Testis (tissue), 3 donors: ENCODE results near the gene CRISPLD2. TPM values are rescaled to one million over a fixed set of nuclear protein-coding genes. Genes with fewer than 3 reads are reported as not detected.
"Not testable (repeated sequence)": the region's sequence is repeated elsewhere in the genome, so short reads cannot be mapped to it uniquely, and the experiment has no call there.

Source experiments
- DNase-seq: peaks from one replicate; pipeline ENCODE4 v3.0.0-alpha.2; 2019
- H3K27ac ChIP-seq, 2 donors: fragments of 200-600 bp; sonication (generic); one replicate each; pipeline ENCODE4 v1.5.1; 2019
- H3K27me3 ChIP-seq: fragments of 200-600 bp; sonication (generic); one replicate; pipeline ENCODE4 v1.5.1; 2019
- H3K36me3 ChIP-seq: fragments of 200-600 bp; sonication (generic); one replicate; pipeline ENCODE4 v1.5.1; 2017; ENCODE audit warnings: low read depth; ENCODE audit errors: missing control alignments
- H3K4me1 ChIP-seq: fragments of 200-600 bp; sonication (generic); one replicate; pipeline ENCODE4 v1.5.1; 2019
- H3K4me3 ChIP-seq, 2 donors: fragments of 200-600 bp; sonication (generic); one replicate each; pipeline ENCODE4 v1.5.1; 2017 to 2019
- H3K9me3 ChIP-seq: fragments of 200-600 bp; sonication (generic); one replicate; pipeline ENCODE4 v1.5.1; 2017
- CTCF ChIP-seq, 3 experiments: fragments of 450-650 bp in 2 of 3; fragments of 200-600 bp in 1 of 3; sonication (generic) in 1 of 3; IDR thresholded peaks; one replicate each; pipeline ENCODE4 v1.5.1; 2016 to 2019; ENCODE audit warnings: antibody characterized with exemption in 3 of 3, mild to moderate bottlenecking in 2 of 3, moderate library complexity in 1 of 3
- POLR2A ChIP-seq: fragments of 450-650 bp; IDR thresholded peaks from one replicate; pipeline ENCODE4 v1.6.1; 2017; ENCODE audit warnings: antibody characterized with exemption, mild to moderate bottlenecking, moderate library complexity
- WGBS, 2 donors: methylation state at CpG; one replicate each; pipeline ENCODE4 v1.1.5; 2018; 5-methylcytosine and 5-hydroxymethylcytosine counted together
- intact Hi-C: fragments of 100-400 bp; cut with DNase I; formaldehyde crosslinking; loops from one replicate; pipeline ENCODE4 v1.15.1; 2023; ENCODE audit warnings: low total_unique reads
- polyA plus RNA-seq: library from polyadenylated mRNA; stranded (reverse); fragments of 350-450 nt; fragmentation: Illumina TruSeq; extraction: RNeasy Lipid Tissue Mini Kit (QIAGEN cat#74804); gene quantifications from one replicate; pipeline ENCODE4 v1.2.3, GENCODE V29; 2014; ENCODE audit warnings: low read depth, low replicate concordance; ENCODE audit not compliant: insufficient read depth
- total RNA-seq, 2 donors: library from RNA; depleted of rRNA; stranded (reverse); fragments of >200 nt; gene quantifications; one replicate each; pipeline ENCODE4 v1.2.3, GENCODE V29; 2016

Gene CRISPLD2
- total and polyA plus RNA-seq, 3 donors from 2014 or later: 47.7 to 59.6 (median 48.8) TPM

- H3K27me3 ChIP-seq: no peaks in the 10 kb centered on the region
- intact Hi-C loops: no loop called here
- WGBS, 2 donors: 93 to 95% methylated on average over 6 of the region's 6 CpGs
- H3K9me3 ChIP-seq: no peaks in the 10 kb centered on the region
- H3K4me1 ChIP-seq: peaks cover 9% of the 10 kb centered on the region
- no peaks in the 10 kb centered on the region for H3K36me3 ChIP-seq
- DNase-seq: no peak
- no peak overlapping the region for H3K27ac ChIP-seq
- no peak for TF ChIP-seq CTCF (IDR thresholded peaks at IDR 0.05)
- no peak for TF ChIP-seq POLR2A
- H3K4me3 ChIP-seq: no peak overlapping the region
Observed at GRCh38 chr16:84849751-84850150, 30.0 kb downstream of the CRISPLD2 start.

- H3K4me1 ChIP-seq: peaks cover 5% of the 10 kb centered on the region
- no peaks in the 10 kb centered on the region for H3K36me3 ChIP-seq
- no peak overlapping the region for H3K4me3 ChIP-seq
- no peak for DNase-seq
- H3K9me3 ChIP-seq: no peaks in the 10 kb centered on the region
- TF ChIP-seq POLR2A (no peak), CTCF (IDR thresholded peaks at IDR 0.05) (no peak)
- H3K27me3 ChIP-seq: no peaks in the 10 kb centered on the region
- no peak overlapping the region for H3K27ac ChIP-seq
- WGBS, 2 donors: 89 to 93% methylated on average over 6 of the region's 6 CpGs
- intact Hi-C loops: no loop called here
Observed at GRCh38 chr16:84850714-84851113, 30.9 kb downstream of the CRISPLD2 start.

GRCh38 chr16:84851192-84852127, 31.7 kb downstream of the CRISPLD2 start:
- no peak overlapping the region for H3K27ac ChIP-seq
- H3K27me3 ChIP-seq: no peaks in the 10 kb centered on the region
- DNase-seq: no peak
- intact Hi-C loops: no loop called here
- no peaks in the 10 kb centered on the region for H3K9me3 ChIP-seq
- TF ChIP-seq POLR2A (no peak), CTCF (IDR thresholded peaks at IDR 0.05) (no peak)
- H3K4me1 ChIP-seq: peaks cover 5% of the 10 kb centered on the region
- 82 to 86% methylated on average over 18 of the region's 18 CpGs for WGBS, 2 donors
- H3K36me3 ChIP-seq: no peaks in the 10 kb centered on the region
- H3K4me3 ChIP-seq: no peak overlapping the region

GRCh38 chr16:84853534-84853933, 33.7 kb downstream of the CRISPLD2 start:
- WGBS, 2 donors: 70 to 73% methylated on average over 9 to 16 of the region's 16 CpGs
- DNase-seq: no peak
- Histone ChIP-seq H3K27me3 (no peaks in the 10 kb centered on the region), H3K4me1 (no peaks in the 10 kb centered on the region), H3K36me3 (no peaks in the 10 kb centered on the region), H3K27ac (no peak overlapping the region), H3K9me3 (no peaks in the 10 kb centered on the region), H3K4me3 (no peak overlapping the region)
- no peak for TF ChIP-seq POLR2A
- no peak for TF ChIP-seq CTCF (IDR thresholded peaks at IDR 0.05)
- intact Hi-C loops: no loop called here

GRCh38 chr16:84854759-84855158, 35.0 kb downstream of the CRISPLD2 start:
- H3K4me3 ChIP-seq: no peak overlapping the region
- H3K27ac ChIP-seq: no peak overlapping the region
- H3K4me1 ChIP-seq: no peaks in the 10 kb centered on the region
- intact Hi-C loops: no loop called here
- H3K27me3 ChIP-seq: no peaks in the 10 kb centered on the region
- TF ChIP-seq POLR2A: no peak
- TF ChIP-seq CTCF (IDR thresholded peaks at IDR 0.05): no peak
- no peaks in the 10 kb centered on the region for H3K9me3 ChIP-seq
- WGBS, 2 donors: 89 to 92% methylated on average over 10 to 11 of the region's 11 CpGs
- DNase-seq: no peak
- no peaks in the 10 kb centered on the region for H3K36me3 ChIP-seq

GRCh38 chr16:84855435-84856202, 35.8 kb downstream of the CRISPLD2 start:
- H3K27ac ChIP-seq, H3K9me3 ChIP-seq, intact Hi-C loops, H3K36me3 ChIP-seq, H3K4me3 ChIP-seq, H3K27me3 ChIP-seq, DNase-seq, H3K4me1 ChIP-seq: not testable (repeated sequence)
- 81 to 93% methylated on average over 4 of the region's 4 CpGs for WGBS, 2 donors

- H3K4me3 ChIP-seq, H3K36me3 ChIP-seq, H3K27ac ChIP-seq, H3K27me3 ChIP-seq, intact Hi-C loops, H3K4me1 ChIP-seq, H3K9me3 ChIP-seq, DNase-seq: not testable (repeated sequence)
- 94 to 98% methylated on average over 3 of the region's 3 CpGs for WGBS, 2 donors
Observed at GRCh38 chr16:84856203-84856581, 36.4 kb downstream of the CRISPLD2 start.
